CD4-positive, alpha-beta T cell treated with Interferon gamma for 1 hour (primary cell): ENCODE results near the gene BRPF3.
"Not testable (repeated sequence)": the region's sequence is repeated elsewhere in the genome, so short reads cannot be mapped to it uniquely, and the experiment has no call there.

Experiments used
- DNase-seq: peaks from one replicate; pipeline ENCODE4 v3.0.0-alpha.2; 2020

Gene BRPF3

GRCh38 chr6:36200998-36201596, 4.6 kb downstream of the BRPF3 start:
- DNase-seq, result no peak

DNA sequence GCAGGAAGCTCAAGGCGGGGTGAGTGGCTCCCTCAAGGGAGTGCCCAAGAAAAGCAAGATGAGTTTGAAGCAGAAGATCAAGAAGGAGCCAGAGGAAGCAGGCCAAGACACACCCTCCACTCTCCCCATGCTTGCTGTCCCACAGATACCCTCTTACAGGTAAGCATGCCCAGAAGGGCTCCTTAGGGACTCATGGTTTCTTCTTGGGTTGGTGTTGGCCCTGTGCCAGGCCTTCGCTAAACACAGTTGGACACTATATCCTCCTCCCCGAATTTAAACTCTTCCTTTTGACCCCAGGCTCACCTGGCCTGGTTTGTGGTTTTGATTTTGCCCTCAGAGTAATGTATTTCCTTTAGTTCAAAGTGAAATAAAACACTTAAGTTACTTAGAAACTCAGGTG, 5.1 kb downstream of the BRPF3 start:
- no peak for DNase-seq

DNA sequence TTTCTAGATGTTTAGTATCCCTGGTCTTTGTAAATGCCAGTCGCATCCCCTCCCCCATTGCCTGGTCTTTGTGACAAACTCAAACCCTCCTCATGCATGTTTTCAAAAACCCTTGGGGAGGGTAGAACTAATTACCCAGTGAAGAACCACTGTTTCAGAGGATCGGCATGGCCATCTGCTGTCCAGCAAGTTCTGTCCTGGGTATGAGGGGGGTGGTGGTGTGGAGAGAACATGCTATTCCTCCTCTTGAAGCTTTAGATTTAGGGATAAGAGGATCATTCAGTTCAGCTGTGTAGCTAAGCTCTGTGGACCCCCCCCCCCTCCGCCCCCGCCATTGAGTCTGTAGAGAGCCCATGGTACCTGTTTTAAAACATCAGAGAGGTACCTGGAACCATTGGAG, 5.6 kb downstream of the BRPF3 start:
- no peak for DNase-seq

- DNase-seq, result peak; percentile 47
These were observed 7.7 kb downstream of the BRPF3 start for GRCh38 chr6:36204068-36204753.

- DNase-seq, result no peak
These were observed 10.6 kb downstream of the BRPF3 start for GRCh38 chr6:36207155-36207554.

GRCh38 chr6:36209606-36210005, 13.1 kb downstream of the BRPF3 start:
- no peak for DNase-seq

DNA sequence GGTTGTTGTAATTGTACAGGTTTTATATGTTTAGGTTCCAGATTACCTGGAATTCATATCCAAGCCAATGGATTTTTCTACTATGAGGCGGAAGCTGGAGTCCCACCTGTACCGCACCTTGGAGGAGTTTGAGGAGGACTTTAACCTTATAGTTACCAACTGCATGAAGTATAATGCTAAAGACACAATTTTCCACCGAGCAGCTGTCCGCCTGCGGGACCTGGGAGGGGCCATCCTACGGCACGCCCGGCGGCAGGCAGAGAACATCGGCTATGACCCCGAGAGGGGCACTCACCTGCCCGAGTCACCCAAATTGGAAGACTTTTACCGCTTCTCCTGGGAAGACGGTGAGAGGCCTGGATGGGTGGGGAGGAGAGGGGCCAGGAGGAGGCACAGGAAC, 13.6 kb downstream of the BRPF3 start:
- DNase-seq, result no peak

- no peak for DNase-seq
These were observed 14.5 kb downstream of the BRPF3 start for GRCh38 chr6:36210886-36211595.

DNA sequence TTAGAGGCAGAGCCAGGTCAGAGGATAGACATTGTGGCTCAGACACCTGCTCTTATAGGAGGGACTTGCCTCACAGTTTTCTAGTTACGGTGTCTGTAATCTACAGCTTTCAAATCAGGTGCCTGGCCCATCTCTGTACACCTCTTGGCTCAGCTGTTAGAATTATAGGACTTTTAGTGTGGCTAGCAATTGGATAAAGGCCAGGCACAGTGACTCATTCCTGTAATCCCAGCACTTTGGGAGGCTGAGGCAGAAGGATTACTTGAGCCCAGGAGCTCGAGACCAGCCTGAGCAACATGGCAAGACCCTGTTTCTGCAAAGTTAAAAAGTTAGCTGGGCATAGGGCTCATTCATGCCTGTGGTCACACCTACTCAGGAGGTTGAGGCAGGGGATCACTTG, 20.0 kb downstream of the BRPF3 start:
- no peak for DNase-seq

- DNase-seq, result no peak
These were observed 20.6 kb downstream of the BRPF3 start for GRCh38 chr6:36217188-36217587.

DNA sequence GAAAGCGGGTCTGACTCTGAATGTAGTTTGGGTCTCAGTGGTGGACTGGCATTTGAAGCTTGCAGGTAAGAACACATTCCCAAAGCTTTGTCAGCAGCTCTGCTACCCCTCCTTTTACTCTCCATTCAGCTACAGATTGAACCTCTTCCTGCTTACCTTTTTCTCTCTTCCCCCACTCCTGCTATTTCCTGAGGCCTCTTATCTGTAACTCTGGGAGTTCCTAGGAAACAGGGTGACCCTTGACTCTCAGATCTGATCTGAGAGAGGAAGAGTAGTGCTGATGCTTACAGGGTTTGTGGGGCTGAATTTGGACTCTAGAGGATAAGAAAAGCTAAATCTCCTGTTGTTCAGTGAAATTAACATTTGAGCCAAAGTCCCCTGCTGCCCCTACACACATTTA, 21.4 kb downstream of the BRPF3 start:
- no peak for DNase-seq

DNA sequence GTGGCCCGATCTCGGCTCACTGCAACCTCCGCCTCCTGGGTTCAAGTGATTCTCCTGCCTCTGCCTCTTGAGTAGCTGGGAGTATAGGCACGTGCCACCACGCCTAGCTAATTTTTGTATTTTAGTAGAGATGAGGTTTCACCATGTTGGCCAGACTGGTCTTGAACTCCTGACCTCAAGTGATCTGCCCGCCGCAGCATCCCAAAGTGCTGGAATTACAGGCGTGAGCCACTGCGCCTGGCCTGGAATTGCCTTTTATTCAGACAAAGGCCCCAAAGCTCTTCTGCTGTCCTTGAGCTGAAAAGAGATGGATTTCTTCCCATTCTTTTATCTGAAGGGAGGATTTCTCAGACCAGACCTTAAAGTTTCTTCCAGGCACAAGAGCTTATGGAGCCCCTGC, 22.0 kb downstream of the BRPF3 start:
- DNase-seq, result not testable (repeated sequence)

DNA sequence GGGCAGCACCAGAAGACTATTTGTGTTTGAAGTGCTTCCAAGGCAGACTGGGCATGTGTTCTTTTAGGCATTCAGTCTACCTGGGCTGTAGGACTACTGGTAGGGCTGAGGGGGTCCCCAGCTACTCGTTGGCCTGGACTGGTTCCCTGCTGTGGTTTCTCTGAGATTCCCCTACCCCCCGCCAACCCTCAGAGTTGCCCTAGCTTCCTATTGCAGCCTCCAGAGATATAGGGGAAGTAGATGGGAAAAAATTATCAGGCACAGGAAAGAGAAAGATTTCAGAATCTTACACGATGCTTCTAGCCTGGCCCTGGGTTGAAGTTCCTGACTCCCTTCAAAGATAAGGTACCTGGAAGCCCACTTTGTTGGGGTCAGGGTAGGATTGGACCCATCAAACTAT, 22.5 kb downstream of the BRPF3 start:
- DNase-seq, result no peak

GRCh38 chr6:36220226-36220625, 23.7 kb downstream of the BRPF3 start:
- no peak for DNase-seq

- no peak for DNase-seq
These were observed 25.1 kb downstream of the BRPF3 start for GRCh38 chr6:36221674-36222073.

- DNase-seq, result no peak
These were observed 26.4 kb downstream of the BRPF3 start for GRCh38 chr6:36222924-36223323.

GRCh38 chr6:36223706-36224105, 27.2 kb downstream of the BRPF3 start:
- DNase-seq, result no peak

- DNase-seq, result no peak
These were observed 28.4 kb downstream of the BRPF3 start for GRCh38 chr6:36224918-36225461.

- DNase-seq, result no peak
These were observed 30.0 kb downstream of the BRPF3 start for GRCh38 chr6:36226438-36227047.

- no peak for DNase-seq
These were observed 31.1 kb downstream of the BRPF3 start for GRCh38 chr6:36227379-36228228.

GRCh38 chr6:36229223-36229622, 32.7 kb downstream of the BRPF3 start:
- no peak for DNase-seq

DNA sequence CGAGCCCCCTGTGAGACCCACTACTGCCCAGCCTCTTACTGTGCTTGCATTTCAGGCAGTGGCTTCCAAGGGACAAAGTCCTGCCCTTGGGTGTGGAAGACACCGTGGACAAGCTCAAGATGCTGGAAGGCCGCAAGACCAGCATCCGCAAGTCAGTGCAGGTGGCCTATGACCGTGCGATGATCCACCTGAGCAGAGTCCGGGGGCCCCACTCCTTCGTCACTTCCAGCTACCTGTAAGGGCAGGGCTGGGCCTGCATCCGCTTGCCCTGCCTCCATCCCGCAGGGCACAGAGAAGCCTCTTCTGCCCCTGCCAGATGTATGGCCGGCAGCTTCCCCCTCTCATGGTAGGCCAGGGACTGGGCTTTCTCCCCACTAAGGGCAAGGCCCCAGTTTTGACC, 33.8 kb downstream of the BRPF3 start:
- no peak for DNase-seq

- no peak for DNase-seq
These were observed 35.6 kb downstream of the BRPF3 start for GRCh38 chr6:36232172-36232571.
